HG03045 (cell line): Measurements from ENCODE around the gene TBL1X.

Experiments
- ATAC-seq: cut with Tn5 transposase; IDR thresholded peaks from one replicate; pipeline ENCODE4 v1.9.1; 2021; ENCODE audit warnings: mild to moderate bottlenecking, moderate library complexity; ENCODE audit not compliant: unreplicated experiment

TBL1X gene

DNA sequence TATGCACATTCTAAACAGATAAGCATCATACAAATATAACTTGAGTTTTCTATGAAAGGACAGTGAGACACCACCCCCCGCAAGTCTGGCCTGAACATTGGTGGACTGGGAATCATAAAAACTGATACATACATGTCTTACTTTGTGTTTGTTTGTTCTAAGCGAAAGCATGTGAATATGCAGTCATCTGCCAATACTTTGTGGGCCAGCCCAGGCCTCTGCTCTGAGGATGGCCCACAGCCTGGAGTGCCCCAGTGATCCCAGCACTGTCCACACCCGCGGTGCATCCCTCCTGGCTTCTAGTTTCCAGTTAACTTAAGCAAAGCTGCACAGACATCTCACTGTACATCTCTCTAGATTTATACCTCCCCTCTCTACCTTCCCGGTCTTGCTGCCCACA, 154.3 kb downstream of the TBL1X start:
- ATAC-seq: no peak

DNA sequence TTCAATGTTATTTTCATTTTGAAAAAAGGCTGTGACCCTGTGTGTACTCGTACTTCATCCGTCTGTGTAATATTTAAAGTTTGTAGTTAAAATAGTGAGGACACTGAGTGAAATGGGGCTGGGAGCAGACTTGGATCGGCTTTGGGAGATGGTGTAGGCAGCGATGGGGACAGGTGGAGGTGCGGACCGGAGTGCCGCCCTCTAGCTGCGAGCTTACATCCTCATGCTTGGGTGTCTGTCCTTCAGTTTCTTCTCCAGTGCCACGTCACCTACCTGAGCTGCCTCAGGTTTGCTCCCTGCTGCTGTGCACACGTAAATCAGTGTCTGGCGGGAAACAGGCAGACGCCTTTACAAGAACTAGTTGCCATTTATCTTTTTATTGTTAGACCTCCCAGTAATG, 154.7 kb downstream of the TBL1X start:
- no peak for ATAC-seq

DNA sequence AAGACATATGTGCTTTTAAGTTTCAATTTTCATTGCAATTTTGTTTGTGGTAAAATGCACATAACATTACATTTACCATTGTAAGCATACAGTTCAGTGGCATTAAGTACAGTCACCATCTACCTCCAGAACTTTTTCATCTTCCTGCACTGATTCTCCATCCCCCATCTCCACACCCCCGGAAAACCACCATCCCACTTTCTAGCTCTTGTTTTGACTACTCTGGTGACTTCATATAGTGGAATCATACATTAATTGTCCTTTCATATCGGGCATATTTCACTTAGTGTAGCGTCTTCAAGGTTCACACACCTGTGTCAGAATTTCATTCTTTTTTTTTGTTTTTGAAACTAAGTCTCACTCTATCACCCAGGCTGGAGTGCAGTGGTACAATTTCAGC, 157.3 kb downstream of the TBL1X start:
- ATAC-seq: no peak

DNA sequence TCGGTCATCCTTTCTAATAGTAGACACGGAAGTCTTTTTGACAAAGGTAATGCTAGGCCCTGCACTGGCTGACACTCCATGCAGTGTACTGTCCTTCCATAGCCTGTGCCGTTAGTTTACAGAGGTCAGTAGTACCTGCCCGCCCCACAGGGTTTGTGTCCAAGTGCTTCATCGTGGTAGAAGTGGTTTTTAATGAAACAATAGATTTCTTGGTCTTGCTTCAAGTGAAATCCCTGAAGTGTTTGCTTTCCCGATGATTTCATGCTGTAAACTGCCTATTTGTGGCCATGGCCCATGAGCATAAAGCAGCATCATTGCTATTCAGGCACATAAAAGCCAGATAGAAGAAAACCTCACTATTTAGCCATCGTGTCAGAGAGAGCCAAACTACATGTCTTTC, 161.5 kb downstream of the TBL1X start:
- ATAC-seq: no peak

DNA sequence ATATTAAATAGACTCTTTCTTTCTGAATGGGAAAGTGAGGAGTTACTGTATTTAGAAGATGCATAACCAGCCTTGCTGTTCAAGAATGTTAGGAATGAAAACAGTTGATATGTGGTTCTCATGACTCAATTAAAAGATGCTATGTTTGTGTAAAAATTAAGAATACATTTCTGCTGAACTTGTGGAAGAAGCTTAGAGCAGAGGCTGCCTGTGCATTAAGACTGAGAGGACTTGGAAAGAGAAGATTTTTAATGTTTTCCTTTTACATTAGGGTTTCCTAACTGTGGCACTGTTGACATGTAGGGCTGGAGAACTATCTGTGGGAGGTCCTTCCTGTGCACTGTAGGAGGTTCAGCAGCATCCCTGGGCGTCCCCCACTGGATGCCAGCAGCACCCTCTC, 163.1 kb downstream of the TBL1X start:
- no peak for ATAC-seq

DNA sequence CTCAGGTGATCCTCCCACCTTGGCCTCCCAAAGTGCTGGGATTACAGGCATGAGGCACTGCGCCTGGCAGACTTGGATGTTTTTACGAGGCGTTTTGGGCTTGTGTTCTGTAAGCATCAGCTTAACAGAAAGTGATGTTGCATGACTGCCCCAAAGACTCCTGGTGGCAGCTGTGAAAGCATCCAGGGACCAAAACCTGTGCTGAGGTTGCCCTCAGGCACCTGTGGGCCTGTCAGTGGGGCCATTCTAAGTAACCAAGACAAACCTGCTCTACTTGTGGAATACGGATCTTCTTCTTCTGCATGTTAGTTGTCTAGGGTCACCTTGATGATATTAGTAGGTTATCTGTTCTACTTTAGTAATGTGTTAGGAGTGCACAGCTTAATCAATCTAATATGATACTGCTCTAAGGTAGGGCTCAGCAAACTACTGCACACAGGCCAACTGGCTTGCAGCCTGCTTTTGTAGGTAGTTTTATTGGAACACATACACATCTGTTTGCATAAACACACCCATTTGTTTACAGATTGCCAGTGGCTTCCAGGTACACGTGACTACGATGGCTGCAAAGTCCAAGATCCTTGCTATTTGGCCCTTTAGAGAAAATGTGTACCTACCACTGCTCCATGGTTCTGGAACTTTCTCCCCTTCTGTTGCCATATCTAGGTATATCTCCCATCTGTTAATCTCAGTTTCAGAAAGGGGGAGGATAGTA, 164.1 kb downstream of the TBL1X start:
- ATAC-seq: no peak

DNA sequence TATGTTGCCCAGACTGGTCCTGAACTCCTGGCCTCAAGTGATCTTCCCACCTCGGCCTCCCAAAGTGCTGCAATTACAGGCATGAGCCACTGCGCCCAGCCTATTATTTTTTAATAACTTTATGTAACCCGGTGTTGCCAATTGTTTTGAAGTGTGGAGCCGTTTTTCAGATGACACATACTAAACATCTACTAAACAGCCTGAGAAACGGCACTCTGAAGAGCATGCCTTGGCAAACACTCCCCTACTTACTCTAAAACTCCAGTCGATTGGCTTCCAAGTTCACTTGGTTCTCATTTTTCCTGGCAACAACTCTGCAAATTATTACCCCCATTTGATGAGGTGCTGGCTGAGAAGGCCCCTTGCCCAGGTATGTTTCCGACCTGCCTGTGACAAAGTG, 169.7 kb downstream of the TBL1X start:
- ATAC-seq: no peak

DNA sequence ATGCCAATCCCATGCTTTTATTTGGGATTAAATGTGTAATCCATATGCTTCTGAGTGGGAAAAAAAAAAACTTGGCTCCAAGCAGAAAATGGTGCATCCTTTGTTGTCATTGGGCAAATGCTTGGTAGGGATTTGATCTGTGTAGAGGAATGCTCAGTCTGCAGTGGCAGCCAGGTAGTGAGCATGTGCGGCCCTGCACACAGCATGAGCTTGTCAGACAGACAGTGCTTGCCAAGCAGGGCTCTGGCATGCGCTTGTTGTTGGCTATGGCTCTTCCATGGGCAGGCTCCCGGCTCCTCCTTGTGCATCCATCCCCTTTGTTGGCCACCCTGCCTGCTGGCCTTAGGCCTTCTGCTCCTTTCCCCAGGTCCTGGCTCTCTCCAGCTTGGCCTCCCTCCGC, 170.5 kb downstream of the TBL1X start:
- ATAC-seq: no peak

DNA sequence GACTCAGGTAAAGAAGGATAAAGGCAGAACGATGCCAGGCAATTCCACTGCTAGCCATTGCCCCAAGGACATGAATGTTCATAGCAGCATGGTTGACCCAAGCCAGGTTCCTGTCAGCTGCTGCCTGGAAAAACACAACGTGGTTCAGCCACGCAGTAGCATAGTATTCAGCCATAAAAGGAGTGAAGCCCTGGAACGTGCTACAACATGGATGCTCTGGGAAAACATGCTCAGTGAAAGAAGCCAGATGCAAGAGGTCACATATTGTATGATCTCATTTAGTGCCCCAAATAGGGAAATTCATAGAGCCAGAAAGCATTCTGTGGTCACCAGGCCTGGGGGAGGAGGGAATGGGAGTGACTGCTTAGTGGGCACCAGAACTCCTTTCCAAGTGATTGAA, 170.9 kb downstream of the TBL1X start:
- no peak for ATAC-seq

DNA sequence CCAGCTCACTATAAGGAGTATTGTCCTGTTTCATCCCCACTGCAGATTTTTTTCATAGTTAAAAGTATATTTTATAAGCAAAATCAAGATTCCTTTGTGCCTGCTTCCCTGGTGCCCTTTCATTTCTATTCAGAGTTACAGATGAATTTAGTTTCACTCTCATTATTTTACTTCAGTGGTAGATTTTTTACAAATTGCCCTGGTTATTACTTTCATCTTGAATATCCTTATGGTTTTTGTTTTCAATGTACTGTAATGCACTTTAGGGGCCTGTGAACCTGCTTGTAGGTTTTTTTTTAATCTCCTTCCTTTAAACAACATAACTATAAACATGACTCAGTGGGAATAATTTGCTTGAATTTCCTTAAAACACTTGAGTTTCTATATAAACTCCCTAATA, 174.0 kb downstream of the TBL1X start:
- no peak for ATAC-seq

DNA sequence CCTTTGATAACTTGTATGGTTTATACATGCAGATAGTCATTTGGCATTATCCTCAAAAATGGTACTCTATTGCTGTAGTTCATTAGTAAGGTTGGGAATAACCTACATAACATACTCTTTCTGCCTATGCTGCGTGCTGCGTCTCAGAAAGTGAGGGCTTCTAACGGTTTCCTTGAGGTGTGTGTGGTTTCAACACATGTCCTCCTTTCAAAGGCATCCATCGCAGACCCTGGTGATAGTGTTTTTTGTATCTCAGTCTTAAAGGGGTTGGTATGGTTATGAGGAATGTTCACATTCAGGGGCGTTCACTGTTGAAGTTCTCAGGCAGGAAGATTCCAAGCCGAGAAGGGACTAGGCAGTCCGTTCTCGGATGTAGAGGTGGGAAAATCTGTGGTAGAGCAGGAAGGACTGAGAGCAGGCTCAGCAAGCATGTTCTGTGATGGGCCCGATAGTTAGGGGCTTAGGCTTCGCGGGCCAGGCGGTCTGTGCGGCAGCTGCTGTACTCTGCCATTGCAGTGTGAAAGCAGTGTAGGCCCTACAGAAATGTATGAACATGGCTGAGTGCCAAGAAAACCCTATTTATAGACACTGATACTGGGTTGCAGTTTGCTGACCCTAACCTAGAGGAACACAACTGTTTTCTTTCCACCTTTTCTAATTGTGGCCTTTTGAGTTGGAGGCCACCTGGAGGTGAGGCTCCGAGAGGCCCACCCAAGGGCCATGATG, 177.6 kb downstream of the TBL1X start:
- no peak for ATAC-seq

DNA sequence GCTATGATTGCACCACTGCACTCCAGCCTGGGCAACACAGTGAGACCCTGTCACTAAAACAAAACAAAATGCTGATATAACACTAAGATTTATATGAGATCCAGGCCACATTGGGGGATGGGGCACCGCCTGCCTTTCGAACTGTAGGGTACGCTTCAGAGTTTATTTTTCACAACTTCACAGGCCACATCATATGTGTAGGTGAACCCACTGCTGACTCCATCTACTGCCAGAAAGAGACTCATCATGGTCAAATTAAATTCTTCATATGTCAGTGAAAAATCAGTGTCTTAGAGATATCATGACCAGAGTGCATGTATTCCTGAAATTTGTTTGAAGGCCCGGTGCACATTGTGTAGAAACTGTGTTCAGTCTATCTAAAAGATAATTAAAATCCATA, 178.9 kb downstream of the TBL1X start:
- ATAC-seq: no peak

DNA sequence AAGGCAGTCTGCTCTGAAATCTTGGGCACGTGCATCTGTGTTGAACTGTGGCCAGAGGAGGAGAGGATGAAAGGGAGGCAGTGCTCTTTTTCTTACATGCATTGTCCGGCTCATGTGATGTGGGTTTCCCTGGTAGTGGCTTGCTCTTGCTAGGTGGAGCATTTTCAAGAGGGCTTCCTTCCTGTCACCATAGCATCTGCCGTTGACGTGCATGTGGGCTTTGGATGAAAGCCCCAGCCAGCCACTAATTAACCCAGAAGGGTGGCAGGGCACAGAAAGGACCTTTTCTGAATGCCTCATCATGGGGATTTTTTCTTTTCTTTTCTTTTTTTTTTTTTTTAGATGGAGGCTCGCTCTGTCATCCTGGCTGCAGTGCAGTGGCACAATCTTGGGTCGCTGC, 179.5 kb downstream of the TBL1X start:
- peak; percentile 91 for ATAC-seq

DNA sequence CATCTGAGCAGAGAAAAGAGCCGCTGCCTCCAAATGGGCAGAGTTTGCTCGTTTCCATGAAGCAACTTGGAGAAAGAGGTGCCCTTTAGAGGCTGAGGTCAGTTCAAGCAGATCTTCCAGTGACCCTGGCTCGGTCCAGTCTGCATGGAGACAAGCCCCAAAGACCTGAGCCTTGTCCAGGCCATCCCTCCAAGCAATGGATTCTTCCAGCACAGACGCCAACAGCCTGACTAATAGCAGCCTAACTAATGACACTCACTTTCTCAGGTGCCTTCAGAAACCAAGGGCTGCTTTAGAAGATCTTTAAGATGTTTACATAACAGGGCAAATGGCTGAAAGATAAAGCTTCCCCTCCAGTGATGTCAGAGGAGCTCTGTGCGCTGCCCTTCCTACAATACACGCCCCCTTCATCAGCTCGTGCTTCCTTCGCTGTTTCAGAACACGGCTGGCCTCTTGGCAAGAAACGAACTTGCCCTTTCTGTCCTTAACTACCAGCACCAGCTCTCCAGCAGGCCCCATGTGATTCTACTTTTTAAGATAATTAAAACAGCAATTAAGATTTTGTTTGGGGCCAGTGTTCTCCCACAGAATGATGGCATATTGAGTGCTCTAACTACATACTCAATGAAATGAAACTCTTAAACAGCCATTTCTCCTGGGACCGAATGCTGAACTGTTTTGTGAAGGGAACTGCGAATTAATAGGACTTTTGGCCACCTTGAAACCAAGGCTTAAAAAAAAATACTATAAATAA, 181.8 kb downstream of the TBL1X start:
- ATAC-seq: no peak

DNA sequence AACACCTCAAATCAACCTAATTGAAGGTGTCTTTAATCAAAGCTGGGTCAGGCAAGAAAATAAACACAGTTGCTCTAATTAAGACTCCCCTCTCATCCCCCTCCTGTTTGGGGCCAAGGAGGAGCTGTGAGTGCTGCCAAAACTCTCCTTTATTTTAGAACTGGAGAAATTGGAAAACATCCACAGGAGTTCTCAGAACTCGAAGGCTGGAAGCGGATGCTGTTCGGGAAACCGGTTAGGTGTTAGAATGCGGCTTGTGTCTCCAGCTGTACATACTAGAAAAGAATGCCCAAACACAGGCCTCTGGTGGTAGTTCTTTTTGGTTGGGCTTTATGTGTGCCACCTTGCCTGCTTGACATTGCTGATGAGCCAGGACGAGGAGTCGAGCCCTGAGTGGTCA, 182.6 kb downstream of the TBL1X start:
- ATAC-seq: no peak

DNA sequence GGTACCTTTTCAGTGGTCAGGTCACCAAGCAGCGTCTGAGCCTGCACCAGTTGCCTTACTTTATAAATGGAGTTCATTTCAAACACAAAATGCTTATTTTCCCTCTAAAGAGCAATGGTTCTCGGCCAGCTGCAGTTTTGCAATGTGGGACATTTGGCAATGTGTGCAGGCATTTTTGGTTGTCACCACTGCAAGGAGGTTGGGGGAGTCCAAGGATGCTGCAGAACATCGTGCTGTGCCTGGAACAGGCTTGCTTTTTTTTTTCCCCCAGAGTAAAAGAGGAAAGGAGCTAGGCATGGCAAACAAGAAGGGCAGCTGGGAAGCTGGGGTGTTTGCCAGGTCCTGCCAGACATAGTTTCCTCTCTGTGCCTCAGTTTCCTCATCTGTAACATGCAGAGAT, 185.2 kb downstream of the TBL1X start:
- no peak for ATAC-seq

DNA sequence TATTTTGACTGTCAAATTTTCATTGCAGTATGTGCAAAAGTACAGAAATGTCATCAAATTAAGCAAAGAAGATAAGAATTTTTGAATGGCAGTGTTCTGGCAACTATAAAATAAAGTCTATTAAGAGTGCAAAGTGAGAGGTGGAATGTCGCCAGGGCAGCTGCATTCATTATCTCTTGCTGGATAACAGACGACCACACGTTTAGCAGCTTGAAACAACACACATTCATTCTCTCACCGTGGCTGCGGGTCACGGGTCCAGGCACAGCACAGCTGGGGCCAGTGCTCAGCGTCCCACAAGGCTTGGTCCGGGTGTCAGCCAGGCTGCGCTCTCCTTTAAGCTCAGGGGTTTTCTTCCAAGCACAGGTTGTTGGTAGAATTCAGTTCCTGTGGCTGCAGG, 186.9 kb downstream of the TBL1X start:
- ATAC-seq: no peak

DNA sequence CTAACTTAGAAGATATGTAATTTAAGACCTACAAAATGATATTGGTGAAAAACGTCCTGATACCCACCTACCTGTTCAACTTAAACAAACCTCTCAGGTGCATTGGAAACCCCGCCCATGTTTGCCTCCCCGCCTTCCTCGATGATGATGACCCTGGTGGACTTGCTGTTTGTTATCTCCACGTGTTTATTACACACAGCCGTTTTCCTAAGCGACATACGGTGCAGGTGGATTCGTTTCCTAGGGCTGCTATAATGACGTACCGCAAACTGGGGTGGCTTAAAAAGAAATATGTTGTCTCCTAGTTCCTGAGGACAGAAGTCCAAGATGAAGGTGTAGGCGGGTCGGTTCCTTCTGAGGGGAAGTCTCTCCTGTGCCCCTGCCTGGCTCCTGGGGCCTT, 190.1 kb downstream of the TBL1X start:
- no peak for ATAC-seq

DNA sequence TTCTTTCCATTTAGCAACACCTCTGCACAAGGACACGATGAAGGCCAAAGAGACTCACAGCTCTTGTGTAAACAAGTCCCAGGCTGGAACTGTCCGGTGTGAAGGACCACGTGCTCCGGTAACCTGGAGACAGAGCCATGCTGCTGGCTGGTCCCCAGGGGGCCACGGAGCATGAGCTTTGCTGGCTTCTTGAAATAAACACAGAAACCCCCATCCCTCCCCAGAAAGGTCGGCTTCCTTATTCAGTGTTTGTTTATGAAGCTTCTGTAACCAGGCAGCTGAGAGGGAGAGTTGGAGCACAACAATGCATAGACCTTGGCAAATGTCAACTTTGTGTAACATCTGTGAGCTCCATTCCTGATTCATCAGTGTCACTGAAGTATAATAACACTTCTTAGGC, 191.4 kb downstream of the TBL1X start:
- ATAC-seq: no peak

DNA sequence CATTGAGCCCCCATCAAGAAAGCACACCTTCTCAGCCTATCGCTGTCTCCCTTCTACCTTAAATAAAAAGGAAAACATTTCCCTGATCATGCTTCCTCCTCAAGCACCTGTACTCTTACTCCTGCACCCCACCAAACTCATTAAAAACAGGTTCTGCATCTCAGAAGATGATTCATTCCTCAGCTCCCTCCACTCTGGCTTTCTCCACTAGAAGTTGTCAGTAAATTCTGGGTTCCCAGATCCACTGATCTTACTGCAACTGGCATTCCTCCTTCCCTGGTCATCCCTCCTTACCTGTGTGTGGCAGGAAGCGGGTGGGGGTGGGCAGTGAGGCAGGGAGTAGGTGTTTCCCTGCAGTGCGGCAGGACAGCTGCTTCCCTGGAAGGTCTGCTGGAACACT, 192.0 kb downstream of the TBL1X start:
- ATAC-seq: no peak

DNA sequence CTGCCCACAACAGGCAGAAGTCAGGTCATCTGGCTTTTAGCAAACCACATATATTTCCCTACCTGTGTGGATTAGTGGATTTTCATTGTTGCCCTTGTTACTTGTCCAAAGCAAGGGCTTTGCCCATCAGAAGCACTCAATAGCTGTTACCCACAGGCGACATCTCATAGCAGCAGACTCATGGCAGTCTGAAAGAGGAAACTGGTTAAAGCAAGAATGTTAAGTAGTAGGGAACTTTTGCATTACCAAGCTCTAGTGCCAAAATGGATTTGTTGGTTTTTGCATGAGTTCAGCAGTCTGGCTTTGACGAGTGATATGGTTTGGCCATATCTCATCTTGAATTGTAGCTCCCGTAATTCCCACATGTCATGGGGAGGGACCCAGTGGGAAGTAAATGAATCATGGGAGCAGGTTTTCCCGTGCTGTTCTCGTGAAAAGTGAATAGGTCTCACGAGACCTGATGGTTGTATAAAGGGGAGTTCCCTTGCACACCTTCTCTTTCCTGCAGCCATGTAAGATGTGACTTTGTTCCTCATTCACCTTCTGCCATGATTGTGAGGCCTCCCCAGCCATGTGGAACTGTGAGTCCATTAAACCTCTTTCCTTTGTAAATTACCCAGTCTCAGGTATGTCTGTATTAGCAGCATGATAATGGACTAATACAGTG, 192.9 kb downstream of the TBL1X start:
- no peak for ATAC-seq

DNA sequence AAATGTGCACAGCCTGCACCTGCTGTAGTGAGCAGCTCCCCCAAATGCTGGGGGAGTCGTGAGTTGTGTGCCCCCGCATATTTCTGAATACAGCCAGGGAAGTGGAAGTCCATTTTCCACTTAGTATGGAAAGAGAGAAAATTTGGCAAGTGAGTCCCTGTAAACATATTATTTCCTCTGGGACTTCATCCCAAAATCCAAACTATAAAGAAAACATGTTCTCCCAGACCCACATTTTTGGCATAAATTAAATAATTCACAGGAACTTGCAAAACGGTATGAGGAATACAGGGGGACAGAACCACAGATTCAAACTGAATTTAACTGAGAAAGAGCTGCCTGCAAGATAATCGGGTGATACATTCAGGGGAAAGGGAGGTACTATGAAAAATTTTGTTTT, 193.6 kb downstream of the TBL1X start:
- ATAC-seq: no peak
